MM.1S (cell line): ENCODE results near the gene RAB11A.

ENCODE experiments used
- DNase-seq: peaks from one replicate; pipeline ENCODE4 v3.0.0-alpha.2; 2015
- H2AFZ ChIP-seq: fragments of 300-600 bp; sonication (generic); 2 replicates; pipeline ENCODE4 v1.6.0; 2016; ENCODE audit warnings: antibody characterized with exemption, low read length
- H3F3A ChIP-seq: fragments of 300-600 bp; sonication (generic); 2 replicates; pipeline ENCODE4 v1.6.1; 2016; ENCODE audit warnings: mild to moderate bottlenecking, antibody characterized with exemption, low read length, moderate library complexity, mixed read lengths; ENCODE audit not compliant: insufficient read depth
- H3K27ac ChIP-seq: fragments of 300-600 bp; sonication (generic); 2 replicates; pipeline ENCODE4 v1.5.1; 2016; ENCODE audit warnings: mild to moderate bottlenecking, low read length
- H3K27me3 ChIP-seq: fragments of 300-600 bp; sonication (generic); replicated peaks from 2 replicates; pipeline ENCODE4 v1.6.0; 2016; ENCODE audit warnings: low read length; ENCODE audit not compliant: insufficient read depth
- H3K36me3 ChIP-seq: fragments of 300-600 bp; sonication (generic); replicated peaks from 2 replicates; pipeline ENCODE4 v1.6.1; 2016; ENCODE audit warnings: mild to moderate bottlenecking, low read length, mixed read lengths; ENCODE audit not compliant: insufficient read depth
- H3K4me1 ChIP-seq: fragments of 300-600 bp; sonication (generic); 2 replicates; pipeline ENCODE4 v1.6.1; 2016; ENCODE audit warnings: low read length, mixed read lengths
- H3K4me2 ChIP-seq: fragments of 300-600 bp; sonication (generic); 2 replicates; pipeline ENCODE4 v1.6.0; 2016; ENCODE audit warnings: low read depth, low read length
- H3K4me3 ChIP-seq: fragments of 300-600 bp; sonication (generic); 2 replicates; pipeline ENCODE4 v1.5.1; 2016; ENCODE audit warnings: low read length, mixed read lengths
- H3K79me2 ChIP-seq: fragments of 300-600 bp; sonication (generic); 2 replicates; pipeline ENCODE4 v1.6.1; 2016; ENCODE audit warnings: mixed run types, low read length, mixed read lengths
- H3K9ac ChIP-seq: fragments of 300-600 bp; sonication (generic); 2 replicates; pipeline ENCODE4 v1.6.1; 2016; ENCODE audit warnings: low read length, mixed read lengths
- H3K9me2 ChIP-seq: fragments of 300-600 bp; sonication (generic); replicated peaks from 2 replicates; pipeline ENCODE4 v1.6.1; 2016; ENCODE audit warnings: mild to moderate bottlenecking, low read length, mixed read lengths; ENCODE audit not compliant: insufficient read depth
- H3K9me3 ChIP-seq: fragments of 300-600 bp; sonication (generic); replicated peaks from 2 replicates; pipeline ENCODE4 v1.6.1; 2016; ENCODE audit warnings: mild to moderate bottlenecking, low read length, mixed read lengths; ENCODE audit not compliant: insufficient read depth
- H4K20me1 ChIP-seq: fragments of 300-600 bp; sonication (generic); 2 replicates; pipeline ENCODE4 v1.6.1; 2016; ENCODE audit warnings: mild to moderate bottlenecking, low read length, moderate library complexity, mixed read lengths; ENCODE audit not compliant: insufficient read depth
- EZH2 ChIP-seq: fragments of 300-600 bp; sonication (generic); optimal IDR thresholded peaks from 2 replicates; pipeline ENCODE3; 2017; ENCODE audit warnings: low read depth, mild to moderate bottlenecking, antibody characterized with exemption, low read length, mixed read lengths
- EZH2phosphoT487 ChIP-seq: fragments of 300-600 bp; sonication (generic); IDR thresholded peaks from 2 replicates; pipeline ENCODE4 v1.6.1; 2018; ENCODE audit warnings: antibody characterized with exemption, low read length
- TF ChIP-seq, protein P1 (sequence below): fragments of 300-600 bp; sonication (generic); IDR thresholded peaks from 2 replicates; pipeline ENCODE4 v1.5.1; 2016; ENCODE audit warnings: antibody characterized with exemption, low read length, mixed read lengths

RAB11A gene

DNA sequence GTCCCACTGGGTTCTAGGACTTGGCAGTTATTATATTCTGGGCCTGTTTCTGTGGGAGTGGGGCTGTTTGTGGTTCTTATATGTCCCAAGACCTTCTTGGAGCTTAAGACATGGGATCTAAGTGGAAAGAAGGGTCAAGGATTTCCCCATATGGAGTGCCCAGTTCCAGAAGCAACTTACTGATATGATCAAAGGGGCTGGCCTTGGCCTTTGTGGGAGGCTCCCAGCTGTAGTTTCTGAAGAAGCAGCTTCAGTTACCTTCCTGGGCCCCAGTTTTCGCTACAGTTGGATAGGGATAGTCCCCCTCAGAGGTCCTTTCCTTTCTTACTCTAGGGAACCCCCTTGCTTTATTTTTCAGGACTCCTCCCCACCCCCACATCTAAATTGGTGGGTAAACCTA is 56.0 kb downstream of the RAB11A start:
- H3K36me3 ChIP-seq: no peaks in the 10 kb centered on the region
- H3K9me2 ChIP-seq: no peaks in the 10 kb centered on the region
- H3K27me3 ChIP-seq: no peaks in the 10 kb centered on the region
- TF ChIP-seq, protein P1, sequence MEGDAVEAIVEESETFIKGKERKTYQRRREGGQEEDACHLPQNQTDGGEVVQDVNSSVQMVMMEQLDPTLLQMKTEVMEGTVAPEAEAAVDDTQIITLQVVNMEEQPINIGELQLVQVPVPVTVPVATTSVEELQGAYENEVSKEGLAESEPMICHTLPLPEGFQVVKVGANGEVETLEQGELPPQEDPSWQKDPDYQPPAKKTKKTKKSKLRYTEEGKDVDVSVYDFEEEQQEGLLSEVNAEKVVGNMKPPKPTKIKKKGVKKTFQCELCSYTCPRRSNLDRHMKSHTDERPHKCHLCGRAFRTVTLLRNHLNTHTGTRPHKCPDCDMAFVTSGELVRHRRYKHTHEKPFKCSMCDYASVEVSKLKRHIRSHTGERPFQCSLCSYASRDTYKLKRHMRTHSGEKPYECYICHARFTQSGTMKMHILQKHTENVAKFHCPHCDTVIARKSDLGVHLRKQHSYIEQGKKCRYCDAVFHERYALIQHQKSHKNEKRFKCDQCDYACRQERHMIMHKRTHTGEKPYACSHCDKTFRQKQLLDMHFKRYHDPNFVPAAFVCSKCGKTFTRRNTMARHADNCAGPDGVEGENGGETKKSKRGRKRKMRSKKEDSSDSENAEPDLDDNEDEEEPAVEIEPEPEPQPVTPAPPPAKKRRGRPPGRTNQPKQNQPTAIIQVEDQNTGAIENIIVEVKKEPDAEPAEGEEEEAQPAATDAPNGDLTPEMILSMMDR: no peak
- no peak for TF ChIP-seq EZH2
- no peak for TF ChIP-seq EZH2phosphoT487
- no peak overlapping the region for H3K27ac ChIP-seq
- H3K9me3 ChIP-seq: no peaks in the 10 kb centered on the region
- H3K4me1 ChIP-seq: no peaks in the 10 kb centered on the region
- no peak overlapping the region for H3K4me2 ChIP-seq
- H3F3A ChIP-seq: no peaks in the 10 kb centered on the region
- no peak overlapping the region for H2AFZ ChIP-seq
- H4K20me1 ChIP-seq: no peaks in the 10 kb centered on the region
- DNase-seq: no peak
- no peaks in the 10 kb centered on the region for H3K79me2 ChIP-seq
- no peak overlapping the region for H3K4me3 ChIP-seq
- no peak overlapping the region for H3K9ac ChIP-seq

- DNase-seq: no peak
- no peak overlapping the region for H3K4me3 ChIP-seq
- H2AFZ ChIP-seq: no peak overlapping the region
- no peaks in the 10 kb centered on the region for H4K20me1 ChIP-seq
- H3K9me2 ChIP-seq: no peaks in the 10 kb centered on the region
- no peaks in the 10 kb centered on the region for H3K4me1 ChIP-seq
- no peaks in the 10 kb centered on the region for H3K27me3 ChIP-seq
- no peak overlapping the region for H3K4me2 ChIP-seq
- no peaks in the 10 kb centered on the region for H3K79me2 ChIP-seq
- H3K27ac ChIP-seq: no peak overlapping the region
- no peak overlapping the region for H3K9ac ChIP-seq
- H3F3A ChIP-seq: no peaks in the 10 kb centered on the region
- no peaks in the 10 kb centered on the region for H3K36me3 ChIP-seq
- TF ChIP-seq EZH2phosphoT487: no peak
- TF ChIP-seq, protein P1: no peak
- TF ChIP-seq EZH2: no peak
- no peaks in the 10 kb centered on the region for H3K9me3 ChIP-seq
Observed at GRCh38 chr15:65926459-65926858, 57.2 kb downstream of the RAB11A start.

DNA sequence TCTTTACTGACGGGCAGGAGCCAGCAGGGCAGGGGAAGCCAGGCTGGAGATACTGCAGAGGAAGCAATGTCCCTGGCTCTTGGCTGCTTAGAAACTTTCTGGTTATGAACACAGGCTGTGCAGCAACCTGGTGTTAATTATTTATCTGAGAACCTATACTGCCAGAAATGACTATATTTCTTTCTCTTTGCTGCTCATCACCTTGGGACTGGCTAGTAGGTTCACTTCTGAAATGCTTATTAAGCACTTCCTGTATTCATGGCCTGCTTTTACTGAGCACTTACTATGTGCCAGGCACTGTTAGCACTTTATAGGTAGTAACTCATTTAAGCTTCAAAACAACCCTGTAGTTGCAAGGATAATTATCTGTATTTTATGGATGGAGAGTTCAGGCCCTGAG is 57.6 kb downstream of the RAB11A start:
- H3K27me3 ChIP-seq: no peaks in the 10 kb centered on the region
- H3K9me2 ChIP-seq: no peaks in the 10 kb centered on the region
- H3K4me1 ChIP-seq: no peaks in the 10 kb centered on the region
- DNase-seq: no peak
- H3K9ac ChIP-seq: no peak overlapping the region
- no peaks in the 10 kb centered on the region for H4K20me1 ChIP-seq
- H3K79me2 ChIP-seq: no peaks in the 10 kb centered on the region
- H3K36me3 ChIP-seq: no peaks in the 10 kb centered on the region
- TF ChIP-seq EZH2phosphoT487 (no peak), EZH2 (no peak)
- TF ChIP-seq, protein P1: no peak
- H2AFZ ChIP-seq: no peak overlapping the region
- H3K27ac ChIP-seq: no peak overlapping the region
- no peak overlapping the region for H3K4me3 ChIP-seq
- H3F3A ChIP-seq: no peaks in the 10 kb centered on the region
- no peaks in the 10 kb centered on the region for H3K9me3 ChIP-seq
- H3K4me2 ChIP-seq: no peak overlapping the region

- TF ChIP-seq, protein P1: no peak
- TF ChIP-seq EZH2phosphoT487 (no peak), EZH2 (no peak)
Observed at GRCh38 chr15:65927545-65927944, 58.3 kb downstream of the RAB11A start.

More at GRCh38 chr15:65927545-65927944, 58.3 kb downstream of the RAB11A start:
- no peaks in the 10 kb centered on the region for H3F3A ChIP-seq
- no peaks in the 10 kb centered on the region for H3K4me1 ChIP-seq
- H3K36me3 ChIP-seq: no peaks in the 10 kb centered on the region
- DNase-seq: no peak
- H3K9ac ChIP-seq: no peak overlapping the region
- H4K20me1 ChIP-seq: no peaks in the 10 kb centered on the region
- no peaks in the 10 kb centered on the region for H3K27me3 ChIP-seq
- H3K79me2 ChIP-seq: no peaks in the 10 kb centered on the region
- H3K4me3 ChIP-seq: no peak overlapping the region
- no peak overlapping the region for H2AFZ ChIP-seq
- H3K4me2 ChIP-seq: no peak overlapping the region
- H3K27ac ChIP-seq: no peak overlapping the region
- H3K9me3 ChIP-seq: no peaks in the 10 kb centered on the region
- H3K9me2 ChIP-seq: no peaks in the 10 kb centered on the region
